WTC11 (cell line): Measurements from ENCODE around the gene JAZF1. TPM values are rescaled to one million over a fixed set of nuclear protein-coding genes. Genes with fewer than 3 reads are reported as not detected.

Experiments
- ATAC-seq: fragments of 200-7000 bp; cut with Tn5 transposase; 2 replicates; pipeline ENCODE4 v1.10.0; 2021; ENCODE audit warnings: mild to moderate bottlenecking, moderate library complexity
- CTCF ChIA-PET: fragments of 300-600 bp; sonication (Branson Sonifier 250); formaldehyde crosslinking; loops from one replicate; lab custom pipeline; 2021; ENCODE audit warnings: antibody characterized with exemption; lab: Charles Lee
- POLR2A ChIA-PET: fragments of 350-600 bp; sonication (Branson Sonifier 250); formaldehyde crosslinking; loops from one replicate; lab custom pipeline; 2021; ENCODE audit warnings: antibody characterized with exemption; lab: Charles Lee
- DNase-seq: peaks from one replicate; pipeline ENCODE4 v3.0.0; 2021; ENCODE audit warnings: low spot score
- H3K27ac Mint-ChIP-seq: 2 replicates; pipeline ENCODE4 v1.8.0; 2021; ENCODE audit warnings: mixed read lengths
- H3K27me3 Mint-ChIP-seq: 2 replicates; pipeline ENCODE4 v1.8.0; 2021; ENCODE audit warnings: low read depth, mild to moderate bottlenecking, moderate library complexity, mixed read lengths
- H3K36me3 Mint-ChIP-seq: 2 replicates; pipeline ENCODE4 v1.8.0; 2021; ENCODE audit warnings: mixed read lengths
- H3K4me1 Mint-ChIP-seq: 2 replicates; pipeline ENCODE4 v1.8.0; 2022; ENCODE audit warnings: mixed read lengths
- H3K4me3 Mint-ChIP-seq: 2 replicates; pipeline ENCODE4 v1.8.0; 2021; ENCODE audit warnings: mild to moderate bottlenecking, moderate library complexity, mixed read lengths
- H3K9me3 Mint-ChIP-seq: 2 replicates; pipeline ENCODE4 v1.8.0; 2021; ENCODE audit warnings: mixed read lengths
- CDX4 ChIP-seq: fragments of 250-450 bp; sonication (Bioruptor Pico); IDR thresholded peaks from 2 replicates; pipeline ENCODE4 v1.9.0; 2021; ENCODE audit warnings: moderate library complexity, mild to moderate bottlenecking, inconsistent platforms, borderline replicate concordance
- CREB1 ChIP-seq: sonication (generic); formaldehyde crosslinking; IDR thresholded peaks from 2 replicates; pipeline ENCODE4 v1.8.0; 2023; ENCODE audit warnings: mild to moderate bottlenecking, missing genetic modification reagents
- CTCF ChIP-seq: fragments of 200-600 bp; IDR thresholded peaks from 2 replicates; pipeline ENCODE4 v1.8.0; 2022; ENCODE audit warnings: antibody characterized with exemption
- E2F4 ChIP-seq: sonication (generic); formaldehyde crosslinking; IDR thresholded peaks from 2 replicates; pipeline ENCODE4 v1.8.1; 2022; ENCODE audit warnings: low read depth, mild to moderate bottlenecking, moderate library complexity, missing genetic modification reagents, borderline replicate concordance
- FOXP1 ChIP-seq: sonication (generic); formaldehyde crosslinking; IDR thresholded peaks from 2 replicates; pipeline ENCODE4 v1.8.0; 2022; ENCODE audit warnings: missing genetic modification reagents, mild to moderate bottlenecking, moderate library complexity, borderline replicate concordance
- KAT7 ChIP-seq: sonication (generic); formaldehyde crosslinking; IDR thresholded peaks from 2 replicates; pipeline ENCODE4 v1.8.1; 2023; ENCODE audit warnings: missing genetic modification reagents, mild to moderate bottlenecking, borderline replicate concordance
- OVOL2 ChIP-seq: fragments of 250-450 bp; sonication (Bioruptor Pico); IDR thresholded peaks from 2 replicates; pipeline ENCODE4 v1.9.0; 2021; ENCODE audit warnings: mild to moderate bottlenecking, borderline replicate concordance
- PRRX2 ChIP-seq: fragments of 250-450 bp; sonication (Bioruptor Pico); IDR thresholded peaks from 2 replicates; pipeline ENCODE4 v1.8.0; 2021; ENCODE audit warnings: mild to moderate bottlenecking
- RELA ChIP-seq: sonication (generic); formaldehyde crosslinking; IDR thresholded peaks from 2 replicates; pipeline ENCODE4 v1.8.1; 2022; ENCODE audit warnings: missing genetic modification reagents, mild to moderate bottlenecking, borderline replicate concordance
- TEAD4 ChIP-seq: sonication (generic); formaldehyde crosslinking; IDR thresholded peaks from 2 replicates; pipeline ENCODE4 v1.8.0; 2022; ENCODE audit warnings: mild to moderate bottlenecking, missing genetic modification reagents
- ZBTB21 ChIP-seq: sonication (generic); formaldehyde crosslinking; IDR thresholded peaks from 2 replicates; pipeline ENCODE4 v1.8.1; 2023; ENCODE audit warnings: mild to moderate bottlenecking, missing genetic modification reagents, borderline replicate concordance
- ZNF263 ChIP-seq: sonication (generic); formaldehyde crosslinking; IDR thresholded peaks from 2 replicates; pipeline ENCODE4 v1.8.1; 2022; ENCODE audit warnings: low read depth, mild to moderate bottlenecking, moderate library complexity, missing genetic modification reagents
- ZNF317 ChIP-seq: sonication (generic); formaldehyde crosslinking; IDR thresholded peaks from 2 replicates; pipeline ENCODE4 v1.8.1; 2023; ENCODE audit warnings: low read depth, mild to moderate bottlenecking, moderate library complexity, missing genetic modification reagents, borderline replicate concordance
- total RNA-seq: library from RNA; stranded (reverse); gene quantifications from 3 replicates; pipeline ENCODE4 v1.2.3, GENCODE V29; 2021
- TF ChIP-seq, protein P1 (sequence below): fragments of 250-450 bp; sonication (Bioruptor Pico); IDR thresholded peaks from 2 replicates; pipeline ENCODE4 v1.9.0; 2021; ENCODE audit warnings: mild to moderate bottlenecking
- TF ChIP-seq, protein P2 (sequence below): sonication (generic); formaldehyde crosslinking; IDR thresholded peaks from 2 replicates; pipeline ENCODE4 v1.8.0; 2022; ENCODE audit warnings: mild to moderate bottlenecking, missing genetic modification reagents
- TF ChIP-seq, protein P3 (sequence below): sonication (generic); formaldehyde crosslinking; IDR thresholded peaks from 2 replicates; pipeline ENCODE4 v1.8.0; 2022; ENCODE audit warnings: mild to moderate bottlenecking, missing genetic modification reagents

The JAZF1 gene
- total RNA-seq, 1 experiment from 2014 or later: 19.0 TPM

DNA sequence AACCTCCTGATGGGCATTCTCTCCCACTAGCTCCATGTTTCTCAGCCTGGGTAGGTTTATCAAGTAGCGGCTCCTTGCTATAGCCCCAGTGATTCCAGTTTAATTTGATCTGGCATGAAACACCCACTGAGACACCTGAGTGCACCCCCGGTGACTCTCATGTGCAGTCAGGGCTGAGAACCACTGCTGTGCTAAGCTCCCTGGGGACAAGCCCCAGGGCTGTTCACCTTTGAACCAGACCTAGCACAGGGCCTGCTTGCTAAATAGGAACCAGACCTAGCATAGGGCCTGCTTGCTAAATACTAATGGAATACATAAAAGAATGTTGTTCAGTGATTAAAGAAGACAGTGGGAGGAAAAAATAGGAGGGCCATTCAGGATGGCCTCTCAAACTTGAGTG lies 167.6 kb downstream of the JAZF1 start (continued):
- TF ChIP-seq, protein P1, sequence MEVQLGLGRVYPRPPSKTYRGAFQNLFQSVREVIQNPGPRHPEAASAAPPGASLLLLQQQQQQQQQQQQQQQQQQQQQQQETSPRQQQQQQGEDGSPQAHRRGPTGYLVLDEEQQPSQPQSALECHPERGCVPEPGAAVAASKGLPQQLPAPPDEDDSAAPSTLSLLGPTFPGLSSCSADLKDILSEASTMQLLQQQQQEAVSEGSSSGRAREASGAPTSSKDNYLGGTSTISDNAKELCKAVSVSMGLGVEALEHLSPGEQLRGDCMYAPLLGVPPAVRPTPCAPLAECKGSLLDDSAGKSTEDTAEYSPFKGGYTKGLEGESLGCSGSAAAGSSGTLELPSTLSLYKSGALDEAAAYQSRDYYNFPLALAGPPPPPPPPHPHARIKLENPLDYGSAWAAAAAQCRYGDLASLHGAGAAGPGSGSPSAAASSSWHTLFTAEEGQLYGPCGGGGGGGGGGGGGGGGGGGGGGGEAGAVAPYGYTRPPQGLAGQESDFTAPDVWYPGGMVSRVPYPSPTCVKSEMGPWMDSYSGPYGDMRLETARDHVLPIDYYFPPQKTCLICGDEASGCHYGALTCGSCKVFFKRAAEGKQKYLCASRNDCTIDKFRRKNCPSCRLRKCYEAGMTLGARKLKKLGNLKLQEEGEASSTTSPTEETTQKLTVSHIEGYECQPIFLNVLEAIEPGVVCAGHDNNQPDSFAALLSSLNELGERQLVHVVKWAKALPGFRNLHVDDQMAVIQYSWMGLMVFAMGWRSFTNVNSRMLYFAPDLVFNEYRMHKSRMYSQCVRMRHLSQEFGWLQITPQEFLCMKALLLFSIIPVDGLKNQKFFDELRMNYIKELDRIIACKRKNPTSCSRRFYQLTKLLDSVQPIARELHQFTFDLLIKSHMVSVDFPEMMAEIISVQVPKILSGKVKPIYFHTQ (CRISPR knock-in tag): no peak
- TF ChIP-seq PRRX2 (CRISPR knock-in tag): no peak
- no peak for TF ChIP-seq ZNF263

- ATAC-seq: no peak
- ChIA-PET CTCF (no interaction called here), POLR2A (interaction anchor here (0.6 to 0.7 kb wide), 3 partner anchors 319 to 813 kb away, joined by 3 to 6 read pairs (median 3); no protein-coding TSS in a partner anchor)
- Mint-ChIP-seq H3K4me3 (no peak overlapping the region), H3K4me1 (no peaks in the 10 kb centered on the region), H3K27me3 (no peaks in the 10 kb centered on the region), H3K9me3 (0 out of 2 replicates have a peak, but pooled peaks cover 3% of the 10 kb centered on the region), H3K27ac (no peak overlapping the region), H3K36me3 (peaks cover 6% of the 10 kb centered on the region)
- no peak for DNase-seq
- no peak for TF ChIP-seq OVOL2 (CRISPR knock-in tag)
- TF ChIP-seq, protein P2, sequence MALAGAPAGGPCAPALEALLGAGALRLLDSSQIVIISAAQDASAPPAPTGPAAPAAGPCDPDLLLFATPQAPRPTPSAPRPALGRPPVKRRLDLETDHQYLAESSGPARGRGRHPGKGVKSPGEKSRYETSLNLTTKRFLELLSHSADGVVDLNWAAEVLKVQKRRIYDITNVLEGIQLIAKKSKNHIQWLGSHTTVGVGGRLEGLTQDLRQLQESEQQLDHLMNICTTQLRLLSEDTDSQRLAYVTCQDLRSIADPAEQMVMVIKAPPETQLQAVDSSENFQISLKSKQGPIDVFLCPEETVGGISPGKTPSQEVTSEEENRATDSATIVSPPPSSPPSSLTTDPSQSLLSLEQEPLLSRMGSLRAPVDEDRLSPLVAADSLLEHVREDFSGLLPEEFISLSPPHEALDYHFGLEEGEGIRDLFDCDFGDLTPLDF: no peak
- TF ChIP-seq RELA (CRISPR knock-in tag): no peak
- TF ChIP-seq CREB1 (CRISPR knock-in tag): no peak
- TF ChIP-seq FOXP1 (CRISPR knock-in tag): no peak
- TF ChIP-seq CDX4 (CRISPR knock-in tag): no peak
- no peak for TF ChIP-seq CTCF
- no peak for TF ChIP-seq E2F4 (CRISPR knock-in tag)
- TF ChIP-seq, protein P3, sequence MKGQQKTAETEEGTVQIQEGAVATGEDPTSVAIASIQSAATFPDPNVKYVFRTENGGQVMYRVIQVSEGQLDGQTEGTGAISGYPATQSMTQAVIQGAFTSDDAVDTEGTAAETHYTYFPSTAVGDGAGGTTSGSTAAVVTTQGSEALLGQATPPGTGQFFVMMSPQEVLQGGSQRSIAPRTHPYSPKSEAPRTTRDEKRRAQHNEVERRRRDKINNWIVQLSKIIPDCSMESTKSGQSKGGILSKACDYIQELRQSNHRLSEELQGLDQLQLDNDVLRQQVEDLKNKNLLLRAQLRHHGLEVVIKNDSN (CRISPR knock-in tag): no peak
- TF ChIP-seq KAT7 (CRISPR knock-in tag): no peak
- TF ChIP-seq ZNF317: no peak
- TF ChIP-seq PRRX2 (CRISPR knock-in tag): no peak
- no peak for TF ChIP-seq TEAD4 (CRISPR knock-in tag)
- TF ChIP-seq ZNF263: no peak
- TF ChIP-seq, all 79 proteins: peak for 0
Measured at GRCh38 chr7:28008911-28009310, 171.7 kb downstream of the JAZF1 start.

DNA sequence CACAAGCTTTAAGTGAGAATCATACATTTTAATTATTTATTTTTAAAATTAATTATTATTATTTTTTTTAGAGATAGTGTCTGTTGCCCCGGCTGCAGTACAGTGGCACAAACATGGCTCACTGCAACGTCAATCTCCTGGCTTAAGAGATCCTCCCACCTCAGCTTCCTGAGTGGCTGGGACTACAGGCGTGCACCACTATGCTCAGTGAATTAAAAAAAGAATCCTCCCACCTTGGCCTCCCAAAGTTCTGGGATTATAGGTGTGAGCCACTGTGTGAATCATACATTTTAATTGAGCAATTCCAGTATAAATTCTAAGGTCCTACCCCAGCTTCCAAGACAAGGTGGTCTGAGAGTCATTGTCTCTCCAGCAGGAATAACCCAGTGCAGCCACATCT lies 172.4 kb downstream of the JAZF1 start:
- DNase-seq (no peak), ATAC-seq (no peak)
- H3K36me3 Mint-ChIP-seq: peaks cover 2% of the 10 kb centered on the region
- H3K27me3 Mint-ChIP-seq: no peaks in the 10 kb centered on the region
- no peaks in the 10 kb centered on the region for H3K4me1 Mint-ChIP-seq
- ChIA-PET POLR2A (no interaction called here), CTCF (no interaction called here)
- no peaks in the 10 kb centered on the region for H3K9me3 Mint-ChIP-seq
- H3K27ac Mint-ChIP-seq: no peak overlapping the region
- no peak overlapping the region for H3K4me3 Mint-ChIP-seq
- TF ChIP-seq, protein P1 (CRISPR knock-in tag): no peak
- TF ChIP-seq ZBTB21 (CRISPR knock-in tag) (no peak), E2F4 (CRISPR knock-in tag) (no peak)
